OCI-LY7 (cell line): ENCODE results near the gene ARL3.

Experiments
- CTCF ChIP-seq: fragments of 200-600 bp; sonication (generic); conservative IDR thresholded peaks from 2 replicates; pipeline ENCODE4 v1.5.1; 2014; ENCODE audit warnings: mild to moderate bottlenecking, antibody characterized with exemption, low read length, moderate library complexity, mixed read lengths
- EZH2phosphoT487 ChIP-seq: fragments of 200-600 bp; sonication (generic); IDR thresholded peaks from 2 replicates; pipeline ENCODE4 v1.6.1; 2018; ENCODE audit warnings: low read depth, borderline replicate concordance, mild to moderate bottlenecking, mixed run types, antibody characterized with exemption, low read length, moderate library complexity, mixed read lengths

- no peak for TF ChIP-seq CTCF
- TF ChIP-seq EZH2phosphoT487, result no peak
Observed at GRCh38 chr10:102668326-102669107, 45.7 kb downstream of the ARL3 start.
